HG02763 (cell line): ENCODE results near the gene AOAH.

Experiments
- ATAC-seq: cut with Tn5 transposase; IDR thresholded peaks from one replicate; pipeline ENCODE4 v1.9.1; 2021; ENCODE audit warnings: mild to moderate bottlenecking, moderate library complexity; ENCODE audit not compliant: unreplicated experiment

AOAH gene

GRCh38 chr7:36602934-36603887 lies 121.1 kb downstream of the AOAH start:
- no peak for ATAC-seq

- no peak for ATAC-seq
Measured at GRCh38 chr7:36602511-36602910, 121.8 kb downstream of the AOAH start.

GRCh38 chr7:36601601-36602000 lies 122.7 kb downstream of the AOAH start:
- no peak for ATAC-seq

- ATAC-seq: no peak
Measured at GRCh38 chr7:36600869-36601530, 123.3 kb downstream of the AOAH start.

- no peak for ATAC-seq
Measured at GRCh38 chr7:36600314-36600682, 124.0 kb downstream of the AOAH start.

- no peak for ATAC-seq
Measured at GRCh38 chr7:36599645-36600313, 124.5 kb downstream of the AOAH start.

GRCh38 chr7:36598054-36598674 lies 126.1 kb downstream of the AOAH start:
- no peak for ATAC-seq

- ATAC-seq: no peak
Measured at GRCh38 chr7:36597090-36597773, 127.1 kb downstream of the AOAH start.

GRCh38 chr7:36594445-36594844 lies 129.8 kb downstream of the AOAH start:
- ATAC-seq: no peak

GRCh38 chr7:36591636-36592035 lies 132.7 kb downstream of the AOAH start:
- ATAC-seq: no peak

- no peak for ATAC-seq
Measured at GRCh38 chr7:36589391-36589790, 134.9 kb downstream of the AOAH start.

- ATAC-seq: no peak
Measured at GRCh38 chr7:36583318-36583717, 141.0 kb downstream of the AOAH start.

- no peak for ATAC-seq
Measured at GRCh38 chr7:36575832-36576231, 148.5 kb downstream of the AOAH start.

GRCh38 chr7:36573066-36573465 lies 151.2 kb downstream of the AOAH start:
- ATAC-seq: no peak

- no peak for ATAC-seq
Measured at GRCh38 chr7:36571190-36571560, 153.1 kb downstream of the AOAH start.

- no peak for ATAC-seq
Measured at GRCh38 chr7:36570528-36571189, 153.6 kb downstream of the AOAH start.

GRCh38 chr7:36568452-36568849 lies 155.8 kb downstream of the AOAH start:
- ATAC-seq: no peak

GRCh38 chr7:36567699-36568451 lies 156.4 kb downstream of the AOAH start:
- ATAC-seq: no peak

- ATAC-seq: no peak
Measured at GRCh38 chr7:36565792-36566356, 158.4 kb downstream of the AOAH start.
